ENCODE measurements around the gene CTBP1. TPM values are rescaled to one million over a fixed set of nuclear protein-coding genes. Genes with fewer than 3 reads are reported as not detected.
A peak's percentile ranks its signal among the peaks of the same experiment; 100 is the strongest.
"Not testable (repeated sequence)": the region's sequence is repeated elsewhere in the genome, so short reads cannot be mapped to it uniquely, and the experiment has no call there.

The CTBP1 gene
- total and polyA plus RNA-seq, 7 donors: 67.9 to 162 (median 113) TPM

DNA sequence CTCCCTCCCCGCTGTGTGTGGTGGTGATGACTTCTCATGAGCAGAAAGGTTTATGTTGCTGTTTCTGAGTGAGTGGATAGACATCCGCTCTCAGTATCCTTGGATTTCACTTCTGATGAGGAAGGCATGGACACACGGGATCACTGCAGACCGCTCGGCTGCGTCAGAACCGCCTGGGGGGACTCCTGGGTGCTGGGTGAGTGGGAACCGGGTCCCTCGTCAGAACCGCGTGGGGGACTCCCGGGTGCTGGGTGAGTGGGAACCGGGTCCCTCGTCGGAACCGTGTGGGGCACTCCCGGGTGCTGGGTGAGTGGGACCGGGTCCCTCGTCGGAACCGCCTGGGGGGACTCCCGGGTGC lies 9.0 kb downstream of the CTBP1 start:
- WGBS, 2 donors: 91 to 96% methylated on average over 22 of the region's 22 CpGs
- Histone ChIP-seq H3K36me3 (peaks cover 0 to 60% (median 46%) of the 10 kb centered on the region in 4 donors), H3K4me1 (peaks cover 0 to 43% (median 35%) of the 10 kb centered on the region in 4 donors), H3K27me3 (no peaks in the 10 kb centered on the region), H3K27ac (no peak overlapping the region), H3K9me3 (no peaks in the 10 kb centered on the region), H3K4me3 (no peak overlapping the region)
- DNase-seq: no peak
- no peak for TF ChIP-seq POLR2A (IDR thresholded peaks at IDR 0.05)
- no peak for TF ChIP-seq POLR2AphosphoS5 (IDR thresholded peaks at IDR 0.05)
- TF ChIP-seq EP300 (IDR thresholded peaks at IDR 0.05): no peak
- TF ChIP-seq, protein P1, sequence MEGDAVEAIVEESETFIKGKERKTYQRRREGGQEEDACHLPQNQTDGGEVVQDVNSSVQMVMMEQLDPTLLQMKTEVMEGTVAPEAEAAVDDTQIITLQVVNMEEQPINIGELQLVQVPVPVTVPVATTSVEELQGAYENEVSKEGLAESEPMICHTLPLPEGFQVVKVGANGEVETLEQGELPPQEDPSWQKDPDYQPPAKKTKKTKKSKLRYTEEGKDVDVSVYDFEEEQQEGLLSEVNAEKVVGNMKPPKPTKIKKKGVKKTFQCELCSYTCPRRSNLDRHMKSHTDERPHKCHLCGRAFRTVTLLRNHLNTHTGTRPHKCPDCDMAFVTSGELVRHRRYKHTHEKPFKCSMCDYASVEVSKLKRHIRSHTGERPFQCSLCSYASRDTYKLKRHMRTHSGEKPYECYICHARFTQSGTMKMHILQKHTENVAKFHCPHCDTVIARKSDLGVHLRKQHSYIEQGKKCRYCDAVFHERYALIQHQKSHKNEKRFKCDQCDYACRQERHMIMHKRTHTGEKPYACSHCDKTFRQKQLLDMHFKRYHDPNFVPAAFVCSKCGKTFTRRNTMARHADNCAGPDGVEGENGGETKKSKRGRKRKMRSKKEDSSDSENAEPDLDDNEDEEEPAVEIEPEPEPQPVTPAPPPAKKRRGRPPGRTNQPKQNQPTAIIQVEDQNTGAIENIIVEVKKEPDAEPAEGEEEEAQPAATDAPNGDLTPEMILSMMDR (IDR thresholded peaks at IDR 0.05): no peak
- intact Hi-C loops (cut with DNase I): no loop called here

- TF ChIP-seq, protein P1 (IDR thresholded peaks at IDR 0.05): no peak
- TF ChIP-seq POLR2A (IDR thresholded peaks at IDR 0.05) (no peak), EP300 (IDR thresholded peaks at IDR 0.05) (no peak), POLR2AphosphoS5 (IDR thresholded peaks at IDR 0.05) (no peak)
- H3K4me3 ChIP-seq: no peak overlapping the region
- no peak overlapping the region for H3K27ac ChIP-seq
- peak; percentile 54 for DNase-seq
- H3K36me3 ChIP-seq: peaks cover 0 to 66% (median 50%) of the 10 kb centered on the region in 4 donors
- H3K27me3 ChIP-seq: no peaks in the 10 kb centered on the region
- intact Hi-C loops (cut with DNase I): no loop called here
- no peaks in the 10 kb centered on the region for H3K9me3 ChIP-seq
- H3K4me1 ChIP-seq: peaks cover 0 to 43% (median 32%) of the 10 kb centered on the region in 4 donors
- WGBS, 2 donors: 87 to 91% methylated on average over 43 of the region's 43 CpGs
These were observed 9.6 kb downstream of the CTBP1 start for GRCh38 chr4:1239141-1239949.

GRCh38 chr4:1238676-1239000 lies 10.3 kb downstream of the CTBP1 start:
- H3K4me3 ChIP-seq: no peak overlapping the region
- H3K27ac ChIP-seq: no peak overlapping the region
- 95 to 96% methylated on average over 12 of the region's 12 CpGs for WGBS, 2 donors
- no peaks in the 10 kb centered on the region for H3K9me3 ChIP-seq
- intact Hi-C loops (cut with DNase I): no loop called here
- DNase-seq: peak; percentile 54
- H3K36me3 ChIP-seq: peaks cover 0 to 73% (median 50%) of the 10 kb centered on the region in 4 donors
- TF ChIP-seq, protein P1 (IDR thresholded peaks at IDR 0.05): no peak
- TF ChIP-seq POLR2A (IDR thresholded peaks at IDR 0.05) (no peak), POLR2AphosphoS5 (IDR thresholded peaks at IDR 0.05) (no peak)
- H3K27me3 ChIP-seq: no peaks in the 10 kb centered on the region
- H3K4me1 ChIP-seq: peaks cover 0 to 42% (median 32%) of the 10 kb centered on the region in 4 donors

DNA sequence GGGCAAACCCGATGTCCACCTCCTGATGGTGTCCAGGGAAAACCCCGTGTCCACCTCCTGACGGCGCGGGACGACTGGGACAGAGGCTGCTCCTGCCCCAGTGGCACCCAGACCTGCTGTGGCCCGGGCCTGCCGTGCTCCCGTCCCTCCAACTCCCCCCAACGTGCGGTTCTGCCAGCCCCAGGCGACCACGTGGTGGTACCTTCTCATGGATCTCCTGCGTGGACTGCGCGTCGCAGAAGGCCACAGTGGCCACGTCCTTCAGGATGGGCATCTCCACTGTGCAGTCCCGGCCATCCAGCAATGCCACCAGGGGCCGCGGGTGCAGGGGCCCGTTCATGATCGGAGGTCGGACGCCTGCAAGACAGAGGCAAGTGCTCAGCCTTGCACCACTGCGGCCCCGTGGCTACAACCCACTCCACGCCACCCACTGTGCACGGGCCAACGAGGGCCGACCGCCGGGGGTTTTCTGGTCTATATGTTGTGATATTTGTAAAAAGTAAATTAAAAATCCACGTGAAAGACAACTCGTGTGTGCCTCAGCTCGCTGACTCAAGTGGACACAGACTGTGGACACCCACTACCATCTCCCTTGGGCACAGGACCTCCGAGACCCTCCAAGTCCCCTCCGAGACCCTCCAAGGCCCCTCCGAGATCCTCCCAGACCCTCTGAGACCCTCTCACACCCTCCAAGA lies 10.8 kb downstream of the CTBP1 start:
- H3K36me3 ChIP-seq: peaks cover 0 to 78% (median 50%) of the 10 kb centered on the region in 4 donors

GRCh38 chr4:1237261-1237660 lies 11.7 kb downstream of the CTBP1 start:
- H3K27ac ChIP-seq; H3K4me3 ChIP-seq; intact Hi-C loops (cut with DNase I); H3K9me3 ChIP-seq; H3K27me3 ChIP-seq; DNase-seq: not testable (repeated sequence)
- Histone ChIP-seq H3K4me1 (peaks cover 0 to 39% (median 20%) of the 10 kb centered on the region in 4 donors), H3K36me3 (peaks cover 0 to 87% (median 50%) of the 10 kb centered on the region in 4 donors)
- WGBS, 2 donors: 90 to 95% methylated on average over 9 of the region's 9 CpGs

More for the DNA sequence above, 10.8 kb downstream of the CTBP1 start:
- Histone ChIP-seq H3K4me3 (no peak overlapping the region), H3K4me1 (peaks cover 0 to 42% (median 29%) of the 10 kb centered on the region in 4 donors), H3K27ac (no peak overlapping the region), H3K27me3 (no peaks in the 10 kb centered on the region), H3K9me3 (no peaks in the 10 kb centered on the region)
- 94 to 95% methylated on average over 39 of the region's 39 CpGs for WGBS, 2 donors
- peak; percentile 63 for DNase-seq
- TF ChIP-seq POLR2AphosphoS5 (IDR thresholded peaks at IDR 0.05) (no peak), EP300 (IDR thresholded peaks at IDR 0.05) (no peak), POLR2A (IDR thresholded peaks at IDR 0.05) (no peak)
- TF ChIP-seq, protein P1 (IDR thresholded peaks at IDR 0.05): no peak
- intact Hi-C loops (cut with DNase I): no loop called here

- H3K9me3 ChIP-seq; H3K4me3 ChIP-seq; DNase-seq; H3K27me3 ChIP-seq; H3K27ac ChIP-seq; intact Hi-C loops (cut with DNase I): not testable (repeated sequence)
- 90 to 93% methylated on average over 13 of the region's 13 CpGs for WGBS, 2 donors
- H3K36me3 ChIP-seq: peaks cover 0 to 91% (median 50%) of the 10 kb centered on the region in 4 donors
- peaks cover 0 to 35% (median 16%) of the 10 kb centered on the region in 4 donors for H3K4me1 ChIP-seq
These were observed 12.1 kb downstream of the CTBP1 start for GRCh38 chr4:1236836-1237235.
